Lung microvascular endothelial cell (primary cell): ENCODE results near the gene VANGL1. TPM values are rescaled to one million over a fixed set of nuclear protein-coding genes. Genes with fewer than 3 reads are reported as not detected.
A peak's percentile ranks its signal among the peaks of the same experiment; 100 is the strongest.

Source experiments
- DNase-seq, 2 donors: peaks; one replicate each; pipeline versions ENCODE4 v3.0.0 to v3.0.0-alpha.2; 2010; ENCODE audit warnings: low read depth in 2 of 2
- total RNA-seq: library from RNA; depleted of rRNA; stranded (reverse); fragments of >200 nt; gene quantifications from 2 replicates; pipeline ENCODE4 v1.2.1, GENCODE V29; 2014

The VANGL1 gene
- total RNA-seq, 1 donor from 2014 or later: 13.9 TPM

GRCh38 chr1:115643666-115644065, 1.9 kb downstream of the VANGL1 start:
- DNase-seq: no peak

DNA sequence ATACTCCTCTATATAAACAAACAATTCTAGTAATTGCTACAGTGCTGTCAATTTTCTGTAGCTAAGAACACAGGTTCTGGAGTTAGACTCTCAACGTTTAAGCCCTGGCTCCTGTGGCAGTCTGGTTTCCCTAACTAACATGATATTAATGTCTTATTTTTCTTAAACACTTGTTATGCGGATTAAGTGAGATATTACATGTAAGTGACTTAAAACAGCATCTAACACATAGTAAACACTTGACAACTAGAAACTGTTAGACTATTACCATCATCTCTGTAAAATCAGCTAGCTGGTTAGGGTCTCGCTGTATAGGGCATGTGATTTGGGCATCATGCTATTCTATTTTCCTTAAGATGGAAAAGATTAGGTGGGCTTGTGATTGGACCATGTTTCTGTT, 2.3 kb downstream of the VANGL1 start:
- DNase-seq: no peak

GRCh38 chr1:115647047-115647446, 5.3 kb downstream of the VANGL1 start:
- peak; percentile 64 to 91 for DNase-seq

GRCh38 chr1:115647507-115647906, 5.7 kb downstream of the VANGL1 start:
- no peak for DNase-seq

GRCh38 chr1:115647919-115648650, 6.3 kb downstream of the VANGL1 start:
- DNase-seq: peak in 1 of 2 donors; percentile 26

GRCh38 chr1:115648717-115649691, 7.2 kb downstream of the VANGL1 start:
- DNase-seq: peak in 1 of 2 donors; percentile 52

GRCh38 chr1:115649964-115650363, 8.2 kb downstream of the VANGL1 start:
- no peak for DNase-seq

GRCh38 chr1:115650961-115651360, 9.2 kb downstream of the VANGL1 start:
- no peak for DNase-seq

GRCh38 chr1:115651391-115651790, 9.6 kb downstream of the VANGL1 start:
- no peak for DNase-seq

- no peak for DNase-seq
These were observed 10.5 kb downstream of the VANGL1 start for GRCh38 chr1:115652236-115652788.

- no peak for DNase-seq
These were observed 12.4 kb downstream of the VANGL1 start for GRCh38 chr1:115654125-115654524.

GRCh38 chr1:115654663-115655305, 13.0 kb downstream of the VANGL1 start:
- DNase-seq: peak; percentile 78

DNA sequence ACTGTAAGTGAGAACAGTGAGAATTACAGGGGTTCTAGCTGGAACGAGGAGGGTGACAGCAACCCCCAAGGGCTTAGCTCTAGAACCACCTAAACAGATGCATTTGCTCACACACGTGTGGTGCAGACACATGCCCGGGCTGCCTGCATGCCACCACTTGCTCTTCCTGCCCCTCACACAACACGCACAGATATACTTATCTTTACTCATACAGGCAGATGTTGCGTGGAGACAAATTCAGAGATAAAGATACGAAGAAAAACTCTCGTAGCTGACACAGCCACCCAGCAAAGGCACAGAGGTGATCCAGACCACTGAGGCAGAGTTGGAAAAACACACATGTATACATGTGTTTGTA, 13.5 kb downstream of the VANGL1 start:
- no peak for DNase-seq

DNA sequence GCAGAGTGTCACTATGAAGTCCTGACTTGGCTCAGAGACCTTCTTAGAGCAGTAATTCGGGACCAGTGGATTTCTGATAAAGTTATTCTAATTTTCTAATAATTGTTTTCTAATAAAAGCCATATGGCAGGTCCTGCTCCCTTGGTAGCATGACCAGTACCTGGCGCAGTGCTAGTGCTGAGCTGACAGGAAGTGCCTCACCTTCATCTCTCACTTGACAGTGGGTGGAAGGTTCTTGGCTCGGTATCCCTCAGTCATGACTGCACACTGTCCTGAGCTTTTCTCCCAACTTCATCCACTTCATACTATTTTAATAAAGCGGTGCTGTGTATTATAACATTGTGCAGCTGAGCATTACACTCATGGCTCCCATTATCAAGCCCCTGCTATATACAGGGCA, 14.1 kb downstream of the VANGL1 start:
- no peak for DNase-seq

- peak in 1 of 2 donors; percentile 90 for DNase-seq
These were observed 14.8 kb downstream of the VANGL1 start for GRCh38 chr1:115656461-115657077.

GRCh38 chr1:115658646-115659045, 16.9 kb downstream of the VANGL1 start:
- DNase-seq: no peak

DNA sequence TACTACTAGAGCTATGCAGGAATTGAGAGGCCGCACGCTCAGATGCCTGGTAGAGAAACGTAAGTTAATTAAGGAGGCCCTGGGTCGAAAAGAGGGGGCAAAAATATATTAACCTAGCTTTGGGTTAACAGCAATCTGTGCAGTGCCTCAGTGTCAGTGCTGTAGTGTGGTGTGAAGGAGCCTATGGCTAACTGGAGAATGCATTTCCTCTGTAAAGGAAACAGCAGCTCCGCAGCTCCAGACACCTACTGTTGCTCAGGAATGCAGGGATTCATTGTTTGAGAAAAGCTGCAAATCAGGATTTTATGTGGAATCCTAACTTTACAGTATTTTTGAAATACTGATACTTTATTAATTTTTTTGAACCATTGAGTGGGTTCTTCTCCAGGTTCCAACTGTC, 18.4 kb downstream of the VANGL1 start:
- DNase-seq: no peak

DNA sequence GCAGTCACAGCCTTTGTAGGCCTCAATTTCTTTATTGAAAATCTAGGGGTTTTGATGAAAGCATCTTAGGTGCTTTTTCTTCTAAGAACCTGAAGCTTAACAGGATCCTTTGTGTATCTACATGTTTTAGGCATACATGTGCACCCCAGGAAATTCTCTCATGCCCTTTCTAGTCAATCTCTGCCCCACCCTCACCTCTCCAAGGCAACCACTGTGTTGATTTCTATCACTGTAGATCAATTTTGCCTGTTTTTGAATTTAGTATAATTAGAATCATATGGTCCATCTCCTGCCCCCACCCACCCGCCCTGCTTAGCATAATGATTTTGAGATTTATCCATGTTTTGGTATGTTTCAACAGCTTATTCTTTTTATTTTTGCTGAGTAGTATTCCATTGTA, 19.4 kb downstream of the VANGL1 start:
- no peak for DNase-seq

DNA sequence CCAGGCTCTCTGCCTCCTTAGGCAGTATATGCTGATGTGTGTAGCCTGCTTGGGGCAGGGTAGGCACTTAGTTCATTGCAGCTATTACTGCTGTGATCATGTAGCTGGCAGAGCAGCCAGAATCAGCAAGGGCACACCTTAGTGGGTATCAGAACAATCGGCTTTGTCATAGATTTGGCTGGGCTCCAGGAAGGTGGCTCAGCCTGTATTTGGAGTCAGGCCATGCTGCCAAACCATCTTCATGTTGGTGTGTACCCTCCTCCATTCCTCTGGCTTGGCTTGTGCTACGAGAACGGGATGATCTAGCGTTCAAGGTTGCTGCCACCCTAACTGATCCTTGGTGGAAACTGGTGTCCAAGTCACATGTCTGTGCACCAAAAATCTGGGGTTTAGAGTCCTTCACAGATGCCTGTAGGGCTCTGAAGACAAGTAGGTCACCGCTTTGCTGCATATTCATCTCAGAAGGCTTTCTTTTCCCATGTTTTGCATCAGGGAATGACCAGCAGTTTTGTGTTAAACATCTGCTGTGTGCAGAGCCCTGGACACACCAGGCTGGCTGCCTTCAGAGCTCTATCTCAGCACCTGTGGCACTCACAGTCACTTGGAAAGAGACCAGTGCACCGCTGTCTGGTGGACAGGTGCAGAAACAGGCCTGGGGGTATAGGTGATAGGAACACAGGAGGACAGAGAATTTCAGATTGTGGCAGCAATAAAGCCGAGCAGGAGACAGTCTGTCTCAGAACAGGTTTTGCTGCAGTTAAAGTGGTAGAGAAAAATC, 23.7 kb downstream of the VANGL1 start:
- DNase-seq: no peak

GRCh38 chr1:115666206-115666605, 24.4 kb downstream of the VANGL1 start:
- DNase-seq: no peak

- no peak for DNase-seq
These were observed 24.9 kb downstream of the VANGL1 start for GRCh38 chr1:115666702-115667101.
